SK-N-SH treated with all-trans-retinoic acid at 6 μM for 48 hours (cell line): ENCODE data around the gene PRR22.

ENCODE experiments used
- ARNTL ChIP-seq: fragments of 450-650 bp; formaldehyde crosslinking; IDR thresholded peaks from 2 replicates; pipeline ENCODE4 v1.5.0; 2020; ENCODE audit warnings: low read depth, mild to moderate bottlenecking, moderate library complexity, borderline replicate concordance
- CSDC2 ChIP-seq: fragments of 250-450 bp; sonication (Bioruptor Pico); IDR thresholded peaks from 2 replicates; pipeline ENCODE4 v1.5.0; 2020; ENCODE audit warnings: mild to moderate bottlenecking, moderate library complexity
- OSR1 ChIP-seq: fragments of 250-450 bp; sonication (Bioruptor Pico); IDR thresholded peaks from 2 replicates; pipeline ENCODE4 v1.8.0; 2022; ENCODE audit warnings: moderate library complexity, mild to moderate bottlenecking, inconsistent platforms
- ZFP3 ChIP-seq: fragments of 250-450 bp; sonication (Bioruptor Pico); IDR thresholded peaks from 2 replicates; pipeline ENCODE4 v1.5.0; 2020; ENCODE audit warnings: mild to moderate bottlenecking, moderate library complexity
- TF ChIP-seq, protein P1 (sequence below): fragments of 250-450 bp; sonication (Bioruptor Pico); IDR thresholded peaks from 2 replicates; pipeline ENCODE4 v1.8.0; 2020; ENCODE audit warnings: mild to moderate bottlenecking, moderate library complexity, borderline replicate concordance

DNA sequence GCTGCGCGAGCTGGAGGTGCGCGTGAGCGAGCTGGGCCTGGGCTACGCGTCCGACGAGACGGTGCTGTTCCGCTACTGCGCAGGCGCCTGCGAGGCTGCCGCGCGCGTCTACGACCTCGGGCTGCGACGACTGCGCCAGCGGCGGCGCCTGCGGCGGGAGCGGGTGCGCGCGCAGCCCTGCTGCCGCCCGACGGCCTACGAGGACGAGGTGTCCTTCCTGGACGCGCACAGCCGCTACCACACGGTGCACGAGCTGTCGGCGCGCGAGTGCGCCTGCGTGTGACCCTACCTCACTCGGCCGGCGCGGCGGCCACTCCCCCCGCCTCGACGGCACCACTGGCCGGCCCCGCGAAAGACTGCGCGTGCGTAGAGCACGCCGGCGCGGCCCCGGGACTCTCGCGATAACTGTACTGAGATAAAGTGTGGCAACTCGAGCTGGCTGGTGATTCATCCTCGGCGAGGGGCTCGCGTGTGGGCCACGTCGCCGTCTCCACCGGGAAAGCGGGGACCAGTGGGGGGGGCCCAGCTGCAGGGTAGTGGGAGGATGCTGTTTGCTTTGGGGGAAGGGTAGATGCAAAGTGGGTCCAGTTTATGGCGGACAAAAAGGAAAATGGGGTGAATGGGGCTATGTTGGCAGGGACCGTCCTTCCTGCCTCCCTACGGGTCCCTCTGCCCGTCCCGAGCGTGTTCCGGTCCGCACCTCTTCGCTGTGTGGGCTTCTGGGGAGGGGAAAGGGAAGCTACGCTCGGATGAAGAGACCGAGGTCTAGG, 43.5 kb upstream of the PRR22 start:
- no peak for TF ChIP-seq ARNTL (CRISPR knock-in tag)
- no peak; the same call in 1 of the 2 replicates for TF ChIP-seq ZFP3
- TF ChIP-seq OSR1 (CRISPR knock-in tag): no peak
- no peak for TF ChIP-seq CSDC2 (CRISPR knock-in tag)
- TF ChIP-seq, protein P1, sequence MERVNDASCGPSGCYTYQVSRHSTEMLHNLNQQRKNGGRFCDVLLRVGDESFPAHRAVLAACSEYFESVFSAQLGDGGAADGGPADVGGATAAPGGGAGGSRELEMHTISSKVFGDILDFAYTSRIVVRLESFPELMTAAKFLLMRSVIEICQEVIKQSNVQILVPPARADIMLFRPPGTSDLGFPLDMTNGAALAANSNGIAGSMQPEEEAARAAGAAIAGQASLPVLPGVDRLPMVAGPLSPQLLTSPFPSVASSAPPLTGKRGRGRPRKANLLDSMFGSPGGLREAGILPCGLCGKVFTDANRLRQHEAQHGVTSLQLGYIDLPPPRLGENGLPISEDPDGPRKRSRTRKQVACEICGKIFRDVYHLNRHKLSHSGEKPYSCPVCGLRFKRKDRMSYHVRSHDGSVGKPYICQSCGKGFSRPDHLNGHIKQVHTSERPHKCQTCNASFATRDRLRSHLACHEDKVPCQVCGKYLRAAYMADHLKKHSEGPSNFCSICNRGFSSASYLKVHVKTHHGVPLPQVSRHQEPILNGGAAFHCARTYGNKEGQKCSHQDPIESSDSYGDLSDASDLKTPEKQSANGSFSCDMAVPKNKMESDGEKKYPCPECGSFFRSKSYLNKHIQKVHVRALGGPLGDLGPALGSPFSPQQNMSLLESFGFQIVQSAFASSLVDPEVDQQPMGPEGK (CRISPR knock-in tag): no peak
